Measurements from ENCODE around the gene PDE6D. TPM values are rescaled to one million over a fixed set of nuclear protein-coding genes. Genes with fewer than 3 reads are reported as not detected.
A peak's percentile ranks its signal among the peaks of the same experiment; 100 is the strongest.

The PDE6D gene
- total and polyA plus RNA-seq, 2 experiments from 2014 or later = 22.7 to 23.3 TPM

- Histone ChIP-seq H3K9me3 (ENCODE audit: low read depth) (no peaks in the 10 kb centered on the region), H3K4me2 (peak overlapping the region; percentile 77), H3K4me3 (peak overlapping the region; percentile 44), H3K36me3 (replicated peaks; ENCODE audit: insufficient read depth, low read depth) (no peaks in the 10 kb centered on the region), H2AFZ (peak overlapping the region; percentile 86), H3K27me3 (no peaks in the 10 kb centered on the region), H3K79me2 (peaks cover 46% of the 10 kb centered on the region), H3K27ac (peak overlapping the region; percentile 43), H3K4me1 (ENCODE audit: insufficient read depth) (peaks cover 14% of the 10 kb centered on the region), H3K9me2 (replicated peaks; ENCODE audit: insufficient read depth) (no peaks in the 10 kb centered on the region), H4K20me1 (ENCODE audit: insufficient read depth, poor library complexity, severe bottlenecking) (peaks cover 2% of the 10 kb centered on the region)
- TF ChIP-seq EZH2phosphoT487 (IDR thresholded peaks at IDR 0.05; ENCODE audit: low read depth, severe bottlenecking, unreplicated experiment) (no peak), EZH2 (IDR thresholded peaks at IDR 0.05; ENCODE audit: borderline replicate concordance) (no peak), CTCF (IDR thresholded peaks at IDR 0.05; ENCODE audit: poor library complexity) (no peak)
- WGBS (ENCODE audit: low lambda C conversion rate, missing lambda C conversion rate) = 14% methylated on average over 12 of the region's 12 CpGs
- peak; percentile 14 for DNase-seq (ENCODE audit: low spot score)
Measured at GRCh38 chr2:231781798-231782726, 980 bp upstream of the PDE6D start.

GRCh38 chr2:231780123-231780908 is 766 bp downstream of the PDE6D start:
- Histone ChIP-seq H3K4me1 (ENCODE audit: insufficient read depth) (peaks cover 10% of the 10 kb centered on the region), H3K27me3 (no peaks in the 10 kb centered on the region), H3K27ac (peak overlapping the region; percentile 27), H2AFZ (peak overlapping the region; percentile 72), H3K4me2 (peak overlapping the region; percentile 95), H3K79me2 (peaks cover 32% of the 10 kb centered on the region), H3K9me3 (ENCODE audit: low read depth) (no peaks in the 10 kb centered on the region), H3K9me2 (replicated peaks; ENCODE audit: insufficient read depth) (no peaks in the 10 kb centered on the region), H3K4me3 (peak overlapping the region; percentile 44), H4K20me1 (ENCODE audit: insufficient read depth, poor library complexity, severe bottlenecking) (no peaks in the 10 kb centered on the region), H3K36me3 (replicated peaks; ENCODE audit: insufficient read depth, low read depth) (no peaks in the 10 kb centered on the region)
- 6% methylated on average over 30 of the region's 51 CpGs for WGBS (ENCODE audit: low lambda C conversion rate, missing lambda C conversion rate)
- no peak for TF ChIP-seq CTCF (IDR thresholded peaks at IDR 0.05; ENCODE audit: poor library complexity)
- TF ChIP-seq EZH2 (IDR thresholded peaks at IDR 0.05; ENCODE audit: borderline replicate concordance) = no peak
- no peak for TF ChIP-seq EZH2phosphoT487 (IDR thresholded peaks at IDR 0.05; ENCODE audit: low read depth, severe bottlenecking, unreplicated experiment)
- DNase-seq (ENCODE audit: low spot score) = peak; percentile 64

- TF ChIP-seq CTCF (IDR thresholded peaks at IDR 0.05; ENCODE audit: poor library complexity) (no peak), EZH2phosphoT487 (IDR thresholded peaks at IDR 0.05; ENCODE audit: low read depth, severe bottlenecking, unreplicated experiment) (no peak), EZH2 (IDR thresholded peaks at IDR 0.05; ENCODE audit: borderline replicate concordance) (no peak)
- Histone ChIP-seq H4K20me1 (ENCODE audit: insufficient read depth, poor library complexity, severe bottlenecking) (no peaks in the 10 kb centered on the region), H3K36me3 (replicated peaks; ENCODE audit: insufficient read depth, low read depth) (no peaks in the 10 kb centered on the region), H3K27me3 (no peaks in the 10 kb centered on the region), H3K4me1 (ENCODE audit: insufficient read depth) (no peaks in the 10 kb centered on the region), H3K4me3 (no peak overlapping the region), H3K4me2 (no peak overlapping the region), H2AFZ (no peak overlapping the region), H3K27ac (no peak overlapping the region), H3K9me3 (ENCODE audit: low read depth) (no peaks in the 10 kb centered on the region), H3K9me2 (replicated peaks; ENCODE audit: insufficient read depth) (no peaks in the 10 kb centered on the region), H3K79me2 (no peaks in the 10 kb centered on the region)
- 89% methylated on average over 6 of the region's 6 CpGs for WGBS (ENCODE audit: low lambda C conversion rate, missing lambda C conversion rate)
- DNase-seq (ENCODE audit: low spot score) = no peak
Measured at GRCh38 chr2:231769170-231770136, 11.6 kb downstream of the PDE6D start.

All from hepatocyte (in vitro differentiated cells).